ENCODE results near the gene NHEJ1. TPM values are rescaled to one million over a fixed set of nuclear protein-coding genes. Genes with fewer than 3 reads are reported as not detected.

Gene NHEJ1
- total RNA-seq, 4 donors from 2014 or later = 13.2 to 20.9 (median 18.4) TPM

DNA sequence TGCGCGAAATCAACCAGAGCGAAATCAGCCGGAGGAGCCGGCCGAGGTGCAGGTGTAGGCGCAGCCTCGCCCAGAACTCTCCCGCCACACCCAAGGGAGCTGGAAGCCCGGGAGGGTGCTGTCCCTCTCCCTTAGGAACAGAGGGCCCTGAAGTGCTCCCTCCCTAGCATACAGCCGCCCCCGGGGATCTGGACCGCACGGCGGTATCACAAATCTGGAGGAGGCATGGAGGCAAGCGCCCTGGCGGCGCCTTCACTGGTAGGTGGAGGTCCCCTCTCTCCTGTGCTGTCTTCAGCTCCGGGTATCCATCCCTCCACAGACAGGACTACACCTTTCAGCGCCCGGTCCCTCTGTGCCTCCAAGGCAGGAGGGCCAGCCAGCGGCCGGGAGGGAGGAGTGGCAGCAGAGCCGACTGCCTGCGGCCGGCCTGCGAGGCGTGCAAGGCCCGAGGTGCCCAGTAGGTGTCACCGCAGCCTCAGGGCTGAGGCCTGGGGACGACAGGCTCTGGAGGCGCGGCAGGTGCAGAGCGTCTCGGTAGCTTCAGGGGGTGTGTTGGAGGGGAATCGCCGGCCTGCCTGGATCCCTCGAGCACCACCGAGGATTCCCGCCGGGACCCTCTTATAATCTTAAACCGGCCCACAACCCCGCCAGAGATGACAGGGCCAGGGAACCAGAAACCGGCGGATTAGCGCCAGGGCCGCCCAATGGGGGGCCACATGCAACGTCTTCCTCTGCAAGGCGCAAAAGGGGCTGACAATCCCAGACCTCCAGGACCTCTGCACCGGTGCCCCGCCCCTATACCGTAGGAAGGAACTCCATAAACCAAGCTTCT is 102.7 kb downstream of the NHEJ1 start:
- no peak overlapping the region for H3K4me3 ChIP-seq (ENCODE audit: low read depth, poor library complexity, severe bottlenecking)
- WGBS, 2 donors = 2 to 3% methylated on average over 44 to 52 of the region's 52 CpGs
- DNase-seq (ENCODE audit: low spot score in 2 of 2) = peak; percentile 28 to 91
- no peak for TF ChIP-seq POLR2A (IDR thresholded peaks at IDR 0.05)
- TF ChIP-seq, protein P1, sequence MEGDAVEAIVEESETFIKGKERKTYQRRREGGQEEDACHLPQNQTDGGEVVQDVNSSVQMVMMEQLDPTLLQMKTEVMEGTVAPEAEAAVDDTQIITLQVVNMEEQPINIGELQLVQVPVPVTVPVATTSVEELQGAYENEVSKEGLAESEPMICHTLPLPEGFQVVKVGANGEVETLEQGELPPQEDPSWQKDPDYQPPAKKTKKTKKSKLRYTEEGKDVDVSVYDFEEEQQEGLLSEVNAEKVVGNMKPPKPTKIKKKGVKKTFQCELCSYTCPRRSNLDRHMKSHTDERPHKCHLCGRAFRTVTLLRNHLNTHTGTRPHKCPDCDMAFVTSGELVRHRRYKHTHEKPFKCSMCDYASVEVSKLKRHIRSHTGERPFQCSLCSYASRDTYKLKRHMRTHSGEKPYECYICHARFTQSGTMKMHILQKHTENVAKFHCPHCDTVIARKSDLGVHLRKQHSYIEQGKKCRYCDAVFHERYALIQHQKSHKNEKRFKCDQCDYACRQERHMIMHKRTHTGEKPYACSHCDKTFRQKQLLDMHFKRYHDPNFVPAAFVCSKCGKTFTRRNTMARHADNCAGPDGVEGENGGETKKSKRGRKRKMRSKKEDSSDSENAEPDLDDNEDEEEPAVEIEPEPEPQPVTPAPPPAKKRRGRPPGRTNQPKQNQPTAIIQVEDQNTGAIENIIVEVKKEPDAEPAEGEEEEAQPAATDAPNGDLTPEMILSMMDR (IDR thresholded peaks at IDR 0.05) = peak in 1 of 3 donors; percentile 8
- intact Hi-C loops (cut with DNase I; ENCODE audit: low total_unique reads) = no loop called here

DNA sequence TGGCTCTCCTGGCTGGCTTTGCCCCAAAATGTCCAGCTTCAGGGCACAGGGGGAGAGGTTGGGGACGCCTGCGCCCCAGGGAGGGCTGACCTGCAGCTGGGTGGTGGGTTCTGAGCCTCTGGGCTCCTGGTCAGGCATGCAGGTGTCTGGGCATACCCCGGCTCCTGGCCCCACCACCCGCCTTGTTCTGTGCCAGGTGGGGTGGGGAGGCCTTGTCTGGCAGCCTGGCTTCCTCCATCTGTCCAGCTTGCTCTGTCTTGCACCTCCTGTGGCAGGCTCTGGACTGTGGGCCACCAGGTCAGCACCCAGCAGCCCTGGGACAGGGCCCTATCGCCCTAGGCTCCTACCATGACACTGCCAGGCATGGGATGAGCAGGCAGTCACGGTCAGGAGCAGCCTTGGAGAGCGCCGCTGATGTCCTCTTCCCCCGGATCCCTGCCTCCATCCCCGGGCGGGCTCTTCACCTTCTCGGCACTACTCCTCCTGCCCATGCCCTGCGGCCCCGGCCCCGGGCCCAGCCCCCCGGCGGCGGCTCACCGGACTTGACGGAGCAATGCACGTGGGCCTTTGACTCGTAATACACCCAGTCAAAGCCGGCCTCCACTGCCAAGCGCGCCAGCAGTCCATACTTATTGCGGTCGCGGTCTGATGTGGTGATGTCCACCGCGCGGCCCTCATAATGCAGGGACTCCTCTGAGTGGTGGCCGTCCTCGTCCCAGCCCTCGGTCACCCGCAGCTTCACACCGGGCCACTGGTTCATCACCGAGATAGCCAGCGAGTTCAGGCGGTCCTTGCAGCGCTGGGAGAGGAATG is 103.5 kb downstream of the NHEJ1 start:
- no peak overlapping the region for H3K4me3 ChIP-seq (ENCODE audit: low read depth, poor library complexity, severe bottlenecking)

DNA sequence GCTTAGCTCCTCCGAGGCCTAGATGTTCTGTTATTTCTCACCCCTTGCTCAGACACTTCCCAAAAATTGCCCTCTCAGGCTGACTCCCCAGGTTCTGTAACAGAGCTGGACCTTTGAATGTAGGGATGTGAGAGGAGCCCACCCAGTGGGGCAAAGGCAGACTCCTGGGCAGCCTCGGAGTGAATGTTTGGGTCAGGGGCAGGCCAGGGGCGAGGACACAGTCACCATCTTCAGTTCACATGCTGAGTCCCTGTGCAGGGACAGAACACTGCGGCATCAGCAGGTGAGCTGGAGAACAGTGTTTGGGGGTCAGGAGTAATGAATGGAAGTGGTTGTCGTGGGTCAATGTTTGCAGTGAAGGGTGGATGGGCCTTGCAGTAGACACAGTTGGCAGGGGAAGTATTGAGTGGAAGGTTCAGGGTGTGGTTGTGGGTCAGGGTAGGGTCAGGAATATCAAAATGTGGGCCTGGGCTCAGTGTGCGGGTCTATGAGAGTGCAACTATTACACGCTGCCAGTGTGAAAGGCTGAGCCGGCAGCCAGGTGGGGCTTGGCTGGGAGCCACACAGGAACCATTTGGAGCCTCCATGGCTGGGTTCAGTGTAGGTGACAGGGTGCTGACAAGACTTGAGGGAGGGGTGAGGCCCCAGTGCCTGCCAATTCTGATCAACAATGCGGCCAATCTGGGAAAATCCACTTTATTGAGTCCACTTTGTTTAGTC is 104.3 kb downstream of the NHEJ1 start:
- intact Hi-C loops (cut with DNase I; ENCODE audit: low total_unique reads) = no loop called here
- TF ChIP-seq, protein P1 (IDR thresholded peaks at IDR 0.05) = no peak
- TF ChIP-seq POLR2A (IDR thresholded peaks at IDR 0.05) = no peak
- H3K4me3 ChIP-seq (ENCODE audit: low read depth, poor library complexity, severe bottlenecking) = no peak overlapping the region
- DNase-seq (ENCODE audit: low spot score in 2 of 2) = no peak
- WGBS, 2 donors = 69 to 76% methylated on average over 9 of the region's 9 CpGs

More for the DNA sequence above, 103.5 kb downstream of the NHEJ1 start:
- 16 to 22% methylated on average over 26 to 34 of the region's 40 CpGs for WGBS, 2 donors
- DNase-seq (ENCODE audit: low spot score in 2 of 2) = no peak
- intact Hi-C loops (cut with DNase I; ENCODE audit: low total_unique reads) = no loop called here
- no peak for TF ChIP-seq POLR2A (IDR thresholded peaks at IDR 0.05)
- TF ChIP-seq, protein P1 (IDR thresholded peaks at IDR 0.05) = no peak

GRCh38 chr2:219054956-219055903 is 105.4 kb downstream of the NHEJ1 start:
- TF ChIP-seq, protein P1 (IDR thresholded peaks at IDR 0.05) = no peak
- no peak for TF ChIP-seq POLR2A (IDR thresholded peaks at IDR 0.05)
- no peak overlapping the region for H3K4me3 ChIP-seq (ENCODE audit: low read depth, poor library complexity, severe bottlenecking)
- intact Hi-C loops (cut with DNase I; ENCODE audit: low total_unique reads) = no loop called here
- 84 to 92% methylated on average over 43 of the region's 43 CpGs for WGBS, 2 donors
- DNase-seq (ENCODE audit: low spot score in 2 of 2) = no peak

DNA sequence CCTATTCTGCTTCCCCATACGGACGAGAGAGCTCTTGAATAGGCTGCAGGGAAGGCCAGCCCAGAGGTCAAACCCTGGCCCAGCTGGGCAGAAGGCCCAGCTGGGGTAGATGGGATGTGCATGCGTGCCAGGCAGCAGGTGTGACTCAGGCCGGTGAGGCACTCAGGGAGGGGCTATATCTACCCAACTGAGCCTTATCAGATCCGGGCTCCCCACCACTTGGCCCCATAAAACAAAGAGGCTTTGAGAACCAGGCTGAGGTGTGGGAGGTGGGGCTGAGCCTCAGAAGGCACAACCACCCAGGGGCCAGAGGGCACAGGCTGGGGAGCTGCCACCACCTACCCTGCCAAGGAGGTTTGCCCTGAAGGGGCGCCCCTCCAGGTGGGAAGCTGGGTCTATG is 111.3 kb downstream of the NHEJ1 start:
- no peak for DNase-seq (ENCODE audit: low spot score in 2 of 2)
- no peak for TF ChIP-seq POLR2A (IDR thresholded peaks at IDR 0.05)
- TF ChIP-seq, protein P1 (IDR thresholded peaks at IDR 0.05) = no peak
- WGBS, 2 donors = 69 to 90% methylated on average over 4 to 6 of the region's 6 CpGs

More for the DNA sequence above, 111.3 kb downstream of the NHEJ1 start:
- H3K4me3 ChIP-seq (ENCODE audit: low read depth, poor library complexity, severe bottlenecking) = no peak overlapping the region
- intact Hi-C loops (cut with DNase I; ENCODE audit: low total_unique reads) = no loop called here
